HG03521 (cell line): Measurements from ENCODE around the gene OR14J1.
"Not testable (repeated sequence)": the region's sequence is repeated elsewhere in the genome, so short reads cannot be mapped to it uniquely, and the experiment has no call there.

ENCODE experiments used
- ATAC-seq: cut with Tn5 transposase; IDR thresholded peaks from one replicate; pipeline ENCODE4 v1.9.1; 2021; ENCODE audit warnings: mild to moderate bottlenecking, moderate library complexity; ENCODE audit not compliant: unreplicated experiment

OR14J1 gene

GRCh38 chr6:29301316-29301715, at the start of gene OR14J1:
Gene OR14J1, plus strand, starts transcription at chr6:29301701. Its CDS starts 4,989 bp downstream, at chr6:29306690.
- ATAC-seq, result no peak

DNA sequence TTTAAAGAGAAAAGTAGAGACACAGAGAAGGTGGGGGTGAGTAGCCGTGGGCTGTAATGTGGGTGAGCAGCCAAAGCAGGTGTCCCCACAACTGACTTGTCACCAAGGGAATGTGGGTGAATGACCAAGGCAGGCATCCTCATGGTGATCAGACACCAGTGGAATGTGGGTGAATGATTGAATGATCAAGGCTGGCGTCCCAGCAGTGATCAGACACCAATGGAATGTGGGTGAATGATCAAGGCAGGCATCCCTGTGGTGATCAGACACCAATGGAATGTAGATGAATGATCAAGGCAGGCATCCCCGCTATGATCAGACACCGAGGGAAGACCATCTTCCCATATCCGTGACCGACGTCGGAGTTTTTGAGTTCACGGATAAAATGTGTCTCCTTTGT, 49.8 kb upstream of the OR14J1 start:
- no peak for ATAC-seq

- no peak for ATAC-seq
Measured at GRCh38 chr6:29255530-29255929, 46.0 kb upstream of the OR14J1 start.

- ATAC-seq, result no peak
Measured at GRCh38 chr6:29259721-29260120, 41.8 kb upstream of the OR14J1 start.

DNA sequence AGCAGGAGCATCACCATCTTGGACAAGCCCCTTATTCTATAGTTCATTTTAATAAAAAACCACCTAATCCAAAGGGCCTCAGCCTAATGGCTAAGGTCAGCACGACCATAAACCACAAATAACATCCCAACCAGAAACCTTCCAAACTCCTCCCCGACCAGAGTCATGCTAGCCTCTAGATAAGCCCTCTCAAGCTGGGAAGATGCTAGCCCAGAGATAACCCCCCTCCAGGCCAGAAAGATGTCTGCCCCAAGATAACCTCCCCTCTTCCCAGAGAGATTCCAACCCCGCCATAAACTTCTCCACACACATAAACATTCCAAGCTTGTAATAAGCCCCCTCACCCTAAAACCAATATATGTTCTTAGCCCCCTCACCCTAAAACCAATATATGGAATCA, 38.5 kb upstream of the OR14J1 start:
- no peak for ATAC-seq

DNA sequence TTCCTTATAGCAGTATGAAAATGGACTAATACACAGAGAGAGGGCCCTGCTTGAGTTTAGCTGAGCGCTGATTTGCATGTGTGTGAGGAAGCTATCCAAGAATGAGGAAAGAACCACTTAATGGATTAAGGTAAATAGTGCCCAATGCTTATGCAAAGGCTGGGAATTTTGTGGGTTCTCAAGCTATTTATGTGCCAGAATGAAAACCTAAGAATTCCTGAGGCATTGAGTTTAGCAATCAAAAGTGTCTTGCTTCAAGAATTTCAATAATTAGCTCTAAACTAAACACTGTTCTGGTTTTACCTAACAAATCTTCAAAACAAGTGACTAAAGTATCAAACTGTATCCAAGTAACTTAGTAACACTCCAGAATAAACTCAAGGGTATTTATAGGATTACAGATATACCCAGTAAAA, 7.0 kb upstream of the OR14J1 start:
- no peak for ATAC-seq

- no peak for ATAC-seq
Measured at GRCh38 chr6:29295181-29295585, 6.3 kb upstream of the OR14J1 start.

DNA sequence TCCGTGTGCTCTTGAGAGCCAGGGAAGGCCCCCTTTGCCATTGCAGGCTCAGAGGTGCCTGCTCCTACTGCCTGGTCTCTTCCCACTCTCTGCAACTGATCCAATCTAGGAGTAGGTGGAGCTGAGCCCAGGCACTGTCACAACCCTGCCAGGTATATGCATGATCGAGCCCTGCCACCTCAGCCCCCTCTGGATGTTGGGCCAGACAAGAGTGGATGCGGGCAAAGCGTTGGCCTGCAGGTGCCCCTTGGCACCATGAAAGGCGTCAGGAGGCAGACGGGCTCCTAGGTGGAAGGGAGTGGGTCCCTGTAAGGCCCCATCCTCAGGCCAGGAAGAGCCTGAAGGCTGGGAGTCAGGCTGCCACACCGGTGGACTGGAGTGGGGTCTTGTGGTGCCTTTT, 5.9 kb upstream of the OR14J1 start:
- ATAC-seq, result no peak

- ATAC-seq, result no peak
Measured at GRCh38 chr6:29319931-29320330, 18.4 kb downstream of the OR14J1 start.

GRCh38 chr6:29323332-29323731, 21.8 kb downstream of the OR14J1 start:
- not testable (repeated sequence) for ATAC-seq

- no peak for ATAC-seq
Measured at GRCh38 chr6:29325777-29326176, 24.3 kb downstream of the OR14J1 start.

GRCh38 chr6:29332676-29333075, 31.2 kb downstream of the OR14J1 start:
- ATAC-seq, result no peak

DNA sequence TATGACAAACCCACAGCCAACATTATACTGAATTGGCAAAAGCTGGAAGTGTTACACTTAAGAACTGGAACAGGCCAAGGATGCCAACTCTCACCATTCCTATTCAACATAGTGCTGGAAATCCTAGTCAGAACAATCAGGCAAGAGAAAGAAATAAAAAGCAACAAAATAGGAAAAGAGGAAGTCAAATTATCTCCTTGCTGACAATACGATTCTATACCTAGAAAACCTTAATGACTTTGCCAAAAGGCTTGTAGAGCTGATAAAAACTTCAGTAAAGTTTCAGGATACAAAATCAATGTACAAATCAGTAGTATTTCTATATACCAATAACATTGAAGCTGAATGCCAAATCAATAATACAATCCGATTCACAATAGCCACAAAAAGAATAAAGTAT, 34.8 kb downstream of the OR14J1 start:
- ATAC-seq, result no peak

DNA sequence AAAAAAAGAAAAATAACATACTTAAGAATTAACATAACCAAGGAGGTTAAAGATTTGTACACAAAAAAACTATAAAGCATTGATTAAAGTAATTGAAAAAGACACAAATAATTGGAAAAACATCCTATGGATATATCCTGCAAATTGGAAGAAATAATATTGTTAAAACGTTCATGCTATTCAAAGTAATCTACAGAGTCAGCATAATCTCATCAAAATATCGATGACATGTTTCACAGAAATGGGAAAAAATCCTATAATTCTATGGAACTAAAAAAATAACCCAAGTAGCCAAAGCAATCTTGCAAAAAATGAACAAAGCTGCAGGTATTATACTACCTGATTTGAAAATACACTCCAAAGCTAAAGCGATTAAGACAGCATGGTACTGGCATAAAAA, 43.9 kb downstream of the OR14J1 start:
- ATAC-seq, result no peak

DNA sequence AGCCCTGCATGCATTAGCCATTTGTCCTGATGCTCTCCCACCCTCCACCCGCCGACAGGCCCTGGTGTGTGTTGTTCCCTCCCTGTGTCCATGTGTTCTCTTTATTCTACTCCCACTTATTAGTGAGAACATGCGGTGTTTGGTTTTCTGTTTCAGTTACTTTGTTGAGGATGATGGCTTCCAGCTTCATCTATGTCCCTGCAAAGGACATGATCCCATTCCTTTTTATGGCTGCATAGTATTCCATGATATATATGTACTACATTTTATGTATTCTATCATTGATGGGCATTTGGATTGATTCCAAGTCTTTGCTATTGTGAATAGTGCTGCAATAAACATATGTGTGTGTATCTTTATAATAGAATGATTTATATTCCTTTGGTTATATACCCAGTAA, 47.8 kb downstream of the OR14J1 start:
- not testable (repeated sequence) for ATAC-seq

DNA sequence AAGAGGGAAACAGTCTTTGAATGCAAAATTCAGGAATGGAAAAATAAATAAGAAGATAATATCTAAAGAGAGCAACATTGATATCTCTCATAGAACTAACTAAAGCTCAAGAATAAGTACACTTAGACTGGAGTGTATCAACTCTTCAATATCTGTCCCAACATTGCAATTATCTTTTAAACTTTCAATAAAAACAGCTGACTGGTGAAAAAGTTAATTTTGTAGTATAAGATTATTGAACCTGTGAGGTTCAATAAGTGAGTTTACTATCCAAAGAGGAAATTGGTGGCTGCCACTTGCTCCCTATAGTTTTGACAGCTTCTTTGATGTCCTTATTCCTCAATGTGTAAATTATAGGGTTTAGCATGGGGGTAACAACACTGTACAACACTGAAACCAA, 53.5 kb downstream of the OR14J1 start:
- no peak for ATAC-seq

DNA sequence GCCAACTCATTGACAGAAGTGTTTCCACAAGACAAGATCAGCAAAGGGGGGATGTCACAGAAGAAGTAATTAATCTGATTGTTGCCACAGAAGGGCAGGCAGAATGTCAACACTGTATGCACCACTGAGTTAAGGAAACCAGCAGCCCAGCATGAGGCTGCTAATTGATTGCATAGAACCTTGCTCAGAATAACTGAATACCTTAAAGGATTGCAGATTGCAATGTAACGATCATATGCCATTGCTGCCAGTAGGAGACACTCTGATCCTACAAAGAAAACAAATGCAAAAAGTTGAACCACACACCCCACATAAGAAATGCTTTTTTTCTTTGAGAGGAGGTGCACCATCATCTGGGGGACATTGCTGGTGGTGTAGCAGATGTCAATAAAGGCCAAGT, 54.1 kb downstream of the OR14J1 start:
- no peak for ATAC-seq
